GM23248 (cell line): Measurements from ENCODE around the gene TBC1D24. TPM values are rescaled to one million over a fixed set of nuclear protein-coding genes. Genes with fewer than 3 reads are reported as not detected.
A peak's percentile ranks its signal among the peaks of the same experiment; 100 is the strongest.

Source experiments
- DNase-seq: peaks from one replicate; pipeline ENCODE4 v3.0.0-alpha.2; 2015
- H2AFZ ChIP-seq: fragments of 200-600 bp; sonication (generic); 2 replicates; pipeline ENCODE4 v1.6.1; 2016; ENCODE audit warnings: antibody characterized with exemption
- H3F3A ChIP-seq: fragments of 200-600 bp; sonication (generic); 2 replicates; pipeline ENCODE4 v1.6.1; 2016; ENCODE audit warnings: mild to moderate bottlenecking, antibody characterized with exemption, mixed run types; ENCODE audit not compliant: insufficient read depth
- H3K27ac ChIP-seq: fragments of 200-600 bp; sonication (generic); 2 replicates; pipeline ENCODE4 v1.5.1; 2016; ENCODE audit warnings: mild to moderate bottlenecking
- H3K27me3 ChIP-seq: fragments of 200-600 bp; sonication (generic); replicated peaks from 2 replicates; pipeline ENCODE4 v1.6.1; 2016; ENCODE audit warnings: mild to moderate bottlenecking; ENCODE audit not compliant: insufficient read depth
- H3K36me3 ChIP-seq: fragments of 200-600 bp; sonication (generic); 2 replicates; pipeline ENCODE4 v1.6.1; 2016; ENCODE audit warnings: low read depth, mild to moderate bottlenecking
- H3K4me1 ChIP-seq: fragments of 200-600 bp; sonication (generic); 2 replicates; pipeline ENCODE4 v1.6.1; 2016; ENCODE audit warnings: mild to moderate bottlenecking; ENCODE audit not compliant: insufficient read depth
- H3K4me2 ChIP-seq: fragments of 200-600 bp; sonication (generic); one replicate; pipeline ENCODE4 v1.6.1; 2016; ENCODE audit warnings: mild to moderate bottlenecking; ENCODE audit not compliant: unreplicated experiment
- H3K4me3 ChIP-seq: fragments of 200-600 bp; sonication (generic); 2 replicates; pipeline ENCODE4 v1.5.1; 2016; ENCODE audit warnings: mild to moderate bottlenecking
- H3K79me2 ChIP-seq: fragments of 200-600 bp; sonication (generic); 2 replicates; pipeline ENCODE4 v1.6.1; 2016; ENCODE audit warnings: mild to moderate bottlenecking; ENCODE audit not compliant: insufficient read depth
- H3K9ac ChIP-seq: fragments of 200-600 bp; sonication (generic); 2 replicates; pipeline ENCODE4 v1.6.1; 2016; ENCODE audit warnings: mild to moderate bottlenecking
- H3K9me2 ChIP-seq: fragments of 200-600 bp; sonication (generic); 2 replicates; pipeline ENCODE4 v1.6.1; 2016; ENCODE audit warnings: mixed run types, mild to moderate bottlenecking, moderate library complexity; ENCODE audit not compliant: insufficient read depth
- H3K9me3 ChIP-seq: fragments of 200-600 bp; sonication (generic); one replicate; pipeline ENCODE4 v1.6.1; 2017; ENCODE audit warnings: low read depth
- H4K20me1 ChIP-seq: fragments of 200-600 bp; sonication (generic); 2 replicates; pipeline ENCODE4 v1.6.0; 2016; ENCODE audit not compliant: insufficient read depth
- EZH2 ChIP-seq: fragments of 200-600 bp; sonication (generic); IDR thresholded peaks from 2 replicates; pipeline ENCODE4 v1.6.1; 2018; ENCODE audit warnings: antibody characterized with exemption, mild to moderate bottlenecking; ENCODE audit not compliant: insufficient read depth, poor library complexity, severe bottlenecking
- EZH2phosphoT487 ChIP-seq: fragments of 200-600 bp; sonication (generic); IDR thresholded peaks from 2 replicates; pipeline ENCODE4 v1.6.1; 2018; ENCODE audit warnings: antibody characterized with exemption, moderate library complexity, mild to moderate bottlenecking, low read depth; ENCODE audit not compliant: insufficient read depth
- WGBS, 2 experiments: methylation state at CpG; one replicate each; pipeline ENCODE4 v1.1.6; 2015 to 2017; ENCODE audit warnings: low lambda C conversion rate in 2 of 2, low coverage in 1 of 2; ENCODE audit errors: missing lambda C conversion rate in 2 of 2; 5-methylcytosine and 5-hydroxymethylcytosine counted together
- in situ Hi-C: fragments of 300-500 bp; cut with MboI; formaldehyde crosslinking; loops from 2 replicates; pipeline ENCODE4 v1.15.0; 2020
- polyA plus RNA-seq: library from polyadenylated mRNA; unstranded; fragments of >200 nt; fragmentation: Nextera tagmentation; extraction: Ambion mirVana; gene quantifications from 2 replicates; pipeline ENCODE4 v1.2.1, GENCODE V29; 2016
- total RNA-seq: library from RNA; depleted of rRNA; stranded (reverse); fragments of >200 nt; shearing (Covaris generic); gene quantifications from 2 replicates; pipeline ENCODE4 v1.2.3, GENCODE V29; 2014

The TBC1D24 gene
- total and polyA plus RNA-seq, 2 experiments from 2014 or later = 10.1 to 18.7 TPM

- WGBS, 2 experiments = 97 to 100% methylated on average over 13 of the region's 13 CpGs
- Histone ChIP-seq H3K79me2 (peaks cover 65% of the 10 kb centered on the region), H3K9me2 (no peaks in the 10 kb centered on the region), H3K4me2 (no peak overlapping the region), H3K4me3 (no peak overlapping the region), H3K36me3 (no peaks in the 10 kb centered on the region), H3K9me3 (no peaks in the 10 kb centered on the region), H3K9ac (no peak overlapping the region), H3K27ac (no peak overlapping the region), H3K27me3 (no peaks in the 10 kb centered on the region), H3K4me1 (peaks cover 18% of the 10 kb centered on the region), H2AFZ (no peak overlapping the region), H3F3A (peaks cover 10% of the 10 kb centered on the region; the same call in 1 of the 2 replicates), H4K20me1 (no peaks in the 10 kb centered on the region)
- in situ Hi-C loops = no loop called here
- no peak for DNase-seq
- TF ChIP-seq EZH2 = no peak
- no peak for TF ChIP-seq EZH2phosphoT487
Observed at GRCh38 chr16:2484898-2485508, 10.1 kb downstream of the TBC1D24 start.

GRCh38 chr16:2485811-2486507 lies 11.0 kb downstream of the TBC1D24 start:
- Histone ChIP-seq H4K20me1 (no peaks in the 10 kb centered on the region), H3K79me2 (peaks cover 70% of the 10 kb centered on the region), H3K9ac (no peak overlapping the region), H3K36me3 (no peaks in the 10 kb centered on the region), H3K27ac (no peak overlapping the region), H2AFZ (no peak overlapping the region), H3K9me3 (no peaks in the 10 kb centered on the region), H3K4me3 (no peak overlapping the region), H3K4me1 (peaks cover 18% of the 10 kb centered on the region), H3F3A (peaks cover 10% of the 10 kb centered on the region; the same call in 1 of the 2 replicates), H3K4me2 (no peak overlapping the region), H3K27me3 (no peaks in the 10 kb centered on the region), H3K9me2 (no peaks in the 10 kb centered on the region)
- no peak for TF ChIP-seq EZH2
- no peak for TF ChIP-seq EZH2phosphoT487
- 84% methylated on average over 30 to 31 of the region's 33 CpGs for WGBS, 2 experiments
- DNase-seq = no peak
- in situ Hi-C loops = no loop called here

GRCh38 chr16:2486645-2487516 lies 12.0 kb downstream of the TBC1D24 start:
- Histone ChIP-seq H3K36me3 (no peaks in the 10 kb centered on the region), H3K4me3 (no peak overlapping the region), H3K27ac (no peak overlapping the region), H3K9me3 (no peaks in the 10 kb centered on the region), H3K27me3 (no peaks in the 10 kb centered on the region), H2AFZ (0 out of 2 replicates have a peak overlapping the region, but pooled peaks have one; percentile 18), H3K79me2 (peaks cover 72% of the 10 kb centered on the region), H3F3A (peaks cover 6% of the 10 kb centered on the region; the same call in 1 of the 2 replicates), H3K4me2 (no peak overlapping the region), H3K4me1 (peaks cover 18% of the 10 kb centered on the region), H3K9me2 (no peaks in the 10 kb centered on the region), H4K20me1 (no peaks in the 10 kb centered on the region), H3K9ac (no peak overlapping the region)
- 58 to 62% methylated on average over 28 to 29 of the region's 29 CpGs for WGBS, 2 experiments
- in situ Hi-C loops = no loop called here
- DNase-seq = peak; percentile 40
- TF ChIP-seq EZH2 (no peak), EZH2phosphoT487 (no peak)

- peaks cover 14% of the 10 kb centered on the region for H3K4me1 ChIP-seq
- no peak overlapping the region for H3K27ac ChIP-seq
- no peak overlapping the region for H3K9ac ChIP-seq
- DNase-seq = peak; percentile 42
- no peaks in the 10 kb centered on the region for H3K36me3 ChIP-seq
- H2AFZ ChIP-seq = 0 out of 2 replicates have a peak overlapping the region, but pooled peaks have one; percentile 18
- H3K9me3 ChIP-seq = no peaks in the 10 kb centered on the region
- H3K4me3 ChIP-seq = no peak overlapping the region
- TF ChIP-seq EZH2 (no peak), EZH2phosphoT487 (no peak)
- no peaks in the 10 kb centered on the region for H3K9me2 ChIP-seq
- in situ Hi-C loops = no loop called here
- peaks cover 6% of the 10 kb centered on the region; the same call in 1 of the 2 replicates for H3F3A ChIP-seq
- H3K4me2 ChIP-seq = no peak overlapping the region
- H3K27me3 ChIP-seq = no peaks in the 10 kb centered on the region
- H3K79me2 ChIP-seq = peaks cover 72% of the 10 kb centered on the region
- no peaks in the 10 kb centered on the region for H4K20me1 ChIP-seq
- 54 to 61% methylated on average over 8 of the region's 8 CpGs for WGBS, 2 experiments
Observed at GRCh38 chr16:2487517-2487842, 12.6 kb downstream of the TBC1D24 start.
